ENCODE data around the gene MBNL2.

Gene MBNL2

GRCh38 chr13:97235549-97236231, 13.6 kb downstream of the MBNL2 start:
- DNase-seq: no peak

GRCh38 chr13:97237388-97237787, 15.3 kb downstream of the MBNL2 start:
- no peak for DNase-seq

- no peak for DNase-seq
Measured at GRCh38 chr13:97238432-97238831, 16.3 kb downstream of the MBNL2 start.

- no peak for DNase-seq
Measured at GRCh38 chr13:97238883-97239282, 16.8 kb downstream of the MBNL2 start.

GRCh38 chr13:97239306-97239705, 17.2 kb downstream of the MBNL2 start:
- DNase-seq: no peak

GRCh38 chr13:97239943-97240787, 18.0 kb downstream of the MBNL2 start:
- DNase-seq: no peak

- no peak for DNase-seq
Measured at GRCh38 chr13:97240788-97241734, 18.9 kb downstream of the MBNL2 start.

- no peak for DNase-seq
Measured at GRCh38 chr13:97241761-97242160, 19.6 kb downstream of the MBNL2 start.

GRCh38 chr13:97242755-97243497, 20.8 kb downstream of the MBNL2 start:
- no peak for DNase-seq

- DNase-seq: no peak
Measured at GRCh38 chr13:97243915-97244781, 22.0 kb downstream of the MBNL2 start.

- DNase-seq: no peak
Measured at GRCh38 chr13:97245011-97245410, 22.9 kb downstream of the MBNL2 start.

GRCh38 chr13:97246596-97247158, 24.5 kb downstream of the MBNL2 start:
- DNase-seq: no peak

GRCh38 chr13:97248243-97248642, 26.1 kb downstream of the MBNL2 start:
- DNase-seq: no peak

- DNase-seq: no peak
Measured at GRCh38 chr13:97249093-97249795, 27.1 kb downstream of the MBNL2 start.

GRCh38 chr13:97249796-97250495, 27.8 kb downstream of the MBNL2 start:
- DNase-seq: no peak

GRCh38 chr13:97250560-97250959, 28.4 kb downstream of the MBNL2 start:
- DNase-seq: no peak

- no peak for DNase-seq
Measured at GRCh38 chr13:97252735-97253134, 30.6 kb downstream of the MBNL2 start.

GRCh38 chr13:97253581-97254293, 31.6 kb downstream of the MBNL2 start:
- DNase-seq: no peak

GRCh38 chr13:97254816-97255215, 32.7 kb downstream of the MBNL2 start:
- no peak for DNase-seq
